ENCODE measurements around the gene CBFA2T3.
"Not testable (repeated sequence)": the region's sequence is repeated elsewhere in the genome, so short reads cannot be mapped to it uniquely, and the experiment has no call there.

CBFA2T3 gene

DNA sequence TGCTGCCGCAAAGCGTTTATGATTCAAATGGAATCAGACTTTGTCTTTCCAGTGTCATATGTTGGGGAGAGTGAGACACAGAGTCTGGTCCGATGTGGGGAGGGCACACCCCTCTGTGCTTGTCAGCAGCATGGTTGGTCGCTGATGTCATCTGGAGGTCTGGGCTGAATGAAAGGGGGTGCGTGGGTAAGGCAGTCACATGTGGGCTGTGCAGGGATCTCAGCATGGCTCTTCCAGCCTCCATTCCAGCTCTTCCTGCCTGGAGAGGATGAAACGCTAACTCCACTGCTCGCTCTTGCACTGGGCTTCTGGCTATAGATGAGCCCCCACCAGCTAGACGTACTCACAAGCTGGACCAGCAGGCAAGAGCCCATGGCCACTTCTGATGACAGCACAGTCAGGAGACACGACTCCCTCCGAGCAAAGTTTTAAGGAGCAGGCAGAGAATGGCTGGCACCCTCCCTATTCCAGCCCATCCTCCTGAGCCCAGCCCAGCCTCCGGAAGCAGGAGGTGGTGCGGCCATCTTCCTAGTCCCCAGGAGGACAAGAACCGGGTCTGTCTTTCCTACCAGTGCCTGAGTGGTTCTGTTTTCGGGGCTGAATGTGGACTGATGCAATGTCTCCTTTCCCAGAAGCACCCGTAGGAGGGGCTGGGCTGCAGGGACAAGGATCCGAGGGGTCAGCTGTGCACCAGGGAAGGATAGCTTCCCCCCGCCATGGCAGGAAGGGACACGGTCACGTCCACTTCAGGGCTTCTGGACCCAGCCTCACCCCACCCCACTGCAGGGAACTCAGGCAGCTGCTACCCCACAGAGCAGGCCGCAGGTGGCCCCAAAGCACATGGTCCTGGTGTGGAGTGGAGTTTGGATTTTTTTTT lies 41.5 kb upstream of the CBFA2T3 start:
- H3K9me3 ChIP-seq (ENCODE audit: low read length): no peaks in the 10 kb centered on the region
- H3K36me3 ChIP-seq (ENCODE audit: insufficient read depth, low read length): no peaks in the 10 kb centered on the region
- H3K27me3 ChIP-seq (ENCODE audit: control insufficient read depth in 1 of 2, insufficient read depth in 2 of 2, low read length in 2 of 2): peaks cover 0 to 32% of the 10 kb centered on the region in 2 donors
- no peak overlapping the region for H3K9ac ChIP-seq (ENCODE audit: low read length)
- H3K4me3 ChIP-seq (ENCODE audit: low read depth in 1 of 2, low read length in 2 of 2): no peak overlapping the region
- no peak overlapping the region for H3K27ac ChIP-seq (ENCODE audit: low read depth, low read length)
- H3K4me1 ChIP-seq (ENCODE audit: insufficient read depth, low read length): no peaks in the 10 kb centered on the region

DNA sequence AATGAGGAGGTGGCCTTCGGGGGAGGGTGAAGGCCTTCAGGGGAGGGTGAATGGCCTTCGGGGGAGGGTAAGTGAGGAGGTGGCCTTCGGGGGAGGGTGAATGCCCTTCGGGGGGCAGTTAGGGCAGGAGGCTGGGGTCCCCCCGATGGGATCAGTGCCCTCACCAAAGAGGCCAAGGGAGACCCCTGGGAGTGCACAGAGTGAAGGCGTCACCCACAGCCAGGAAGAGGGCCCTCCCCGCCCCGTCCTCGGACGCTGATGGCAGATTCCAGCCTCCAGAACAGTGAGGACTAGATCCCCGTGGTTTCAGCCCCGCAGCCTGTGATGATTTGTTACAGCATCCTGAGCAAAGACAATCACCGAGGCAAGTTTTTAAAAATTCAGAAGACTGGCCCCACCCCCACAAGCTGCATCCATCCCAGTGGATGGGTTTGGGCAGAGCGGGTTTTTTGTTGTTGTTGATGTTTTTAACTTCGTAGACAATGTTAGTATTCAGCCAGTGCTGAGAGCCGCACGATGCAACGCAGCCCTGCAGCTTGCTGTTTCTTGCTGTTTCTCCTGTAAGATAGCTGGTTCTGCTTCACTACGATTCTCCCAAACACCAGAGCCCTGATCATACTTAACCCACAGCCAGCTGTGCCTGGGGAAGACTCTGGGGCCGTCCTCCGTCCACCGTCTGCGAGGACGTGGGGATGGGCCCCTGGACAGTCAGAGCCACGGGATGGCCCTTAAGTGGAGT lies 40.7 kb upstream of the CBFA2T3 start:
- no peak overlapping the region for H3K4me3 ChIP-seq (ENCODE audit: low read depth in 1 of 2, low read length in 2 of 2)
- no peaks in the 10 kb centered on the region for H3K9me3 ChIP-seq (ENCODE audit: low read length)
- H3K9ac ChIP-seq (ENCODE audit: low read length): no peak overlapping the region
- H3K4me1 ChIP-seq (ENCODE audit: insufficient read depth, low read length): no peaks in the 10 kb centered on the region
- H3K36me3 ChIP-seq (ENCODE audit: insufficient read depth, low read length): no peaks in the 10 kb centered on the region
- peaks cover 0 to 28% of the 10 kb centered on the region in 2 donors for H3K27me3 ChIP-seq (ENCODE audit: control insufficient read depth in 1 of 2, insufficient read depth in 2 of 2, low read length in 2 of 2)
- no peak overlapping the region for H3K27ac ChIP-seq (ENCODE audit: low read depth, low read length)

DNA sequence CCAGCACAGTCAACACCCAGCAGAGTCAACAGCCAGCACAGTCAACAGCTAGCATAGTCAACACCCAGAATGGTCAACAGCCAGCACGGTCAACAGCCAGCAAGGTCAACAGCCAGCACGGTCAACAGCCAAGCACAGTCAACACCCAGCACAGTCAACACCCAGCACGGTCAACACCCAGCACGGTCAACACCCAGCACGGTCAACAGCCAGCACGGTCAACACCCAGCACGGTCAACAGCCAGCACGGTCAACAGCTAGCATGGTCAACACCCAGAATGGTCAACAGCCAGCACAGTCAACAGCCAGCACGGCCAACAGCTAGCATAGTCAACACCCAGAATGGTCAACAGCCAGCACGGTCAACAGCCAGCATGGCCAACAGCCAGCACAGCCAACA lies 39.6 kb upstream of the CBFA2T3 start:
- not testable (repeated sequence) for H3K9me3 ChIP-seq (ENCODE audit: low read length); H3K36me3 ChIP-seq (ENCODE audit: insufficient read depth, low read length); H3K9ac ChIP-seq (ENCODE audit: low read length); H3K27ac ChIP-seq (ENCODE audit: low read depth, low read length); H3K4me1 ChIP-seq (ENCODE audit: insufficient read depth, low read length); H3K4me3 ChIP-seq (ENCODE audit: low read depth in 1 of 2, low read length in 2 of 2)
- H3K27me3 ChIP-seq (ENCODE audit: control insufficient read depth in 1 of 2, insufficient read depth in 2 of 2, low read length in 2 of 2): peaks cover 0 to 22% of the 10 kb centered on the region in 2 donors

DNA sequence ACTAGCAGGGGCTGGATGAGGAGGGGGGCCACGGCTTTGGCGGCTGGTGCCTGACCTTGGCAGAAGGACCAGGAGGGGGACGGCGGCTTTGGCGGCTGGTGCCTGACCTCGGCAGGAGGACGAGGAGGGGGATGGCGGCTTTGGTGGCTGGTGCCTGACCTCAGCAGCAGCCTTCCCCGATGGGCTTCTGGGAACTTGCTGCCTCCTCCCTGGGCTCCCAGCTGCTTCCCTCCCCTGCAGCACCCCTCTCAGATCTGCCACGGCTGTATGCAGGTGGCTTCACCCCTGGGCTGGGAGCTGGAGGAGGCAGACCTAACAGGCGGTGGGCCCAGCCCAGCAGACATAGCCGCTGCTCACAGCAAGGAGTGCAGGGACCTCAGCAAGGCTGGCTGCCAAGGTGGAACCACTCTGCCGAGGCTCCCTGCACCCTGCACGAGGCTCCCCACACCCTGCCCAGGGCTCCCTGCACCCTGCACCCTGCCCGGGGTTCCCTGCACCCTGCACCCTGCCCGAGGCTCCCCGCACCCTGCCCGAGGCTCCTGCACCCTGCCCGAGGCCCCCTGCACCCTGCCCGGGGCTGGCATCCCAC lies 38.4 kb upstream of the CBFA2T3 start:
- Histone ChIP-seq H3K27ac (ENCODE audit: low read depth, low read length) (no peak overlapping the region), H3K4me3 (ENCODE audit: low read depth in 1 of 2, low read length in 2 of 2) (no peak overlapping the region), H3K27me3 (ENCODE audit: control insufficient read depth in 1 of 2, insufficient read depth in 2 of 2, low read length in 2 of 2) (peaks cover 0 to 21% of the 10 kb centered on the region in 2 donors), H3K36me3 (ENCODE audit: insufficient read depth, low read length) (no peaks in the 10 kb centered on the region), H3K9ac (ENCODE audit: low read length) (no peak overlapping the region), H3K4me1 (ENCODE audit: insufficient read depth, low read length) (no peaks in the 10 kb centered on the region), H3K9me3 (ENCODE audit: low read length) (no peaks in the 10 kb centered on the region)

DNA sequence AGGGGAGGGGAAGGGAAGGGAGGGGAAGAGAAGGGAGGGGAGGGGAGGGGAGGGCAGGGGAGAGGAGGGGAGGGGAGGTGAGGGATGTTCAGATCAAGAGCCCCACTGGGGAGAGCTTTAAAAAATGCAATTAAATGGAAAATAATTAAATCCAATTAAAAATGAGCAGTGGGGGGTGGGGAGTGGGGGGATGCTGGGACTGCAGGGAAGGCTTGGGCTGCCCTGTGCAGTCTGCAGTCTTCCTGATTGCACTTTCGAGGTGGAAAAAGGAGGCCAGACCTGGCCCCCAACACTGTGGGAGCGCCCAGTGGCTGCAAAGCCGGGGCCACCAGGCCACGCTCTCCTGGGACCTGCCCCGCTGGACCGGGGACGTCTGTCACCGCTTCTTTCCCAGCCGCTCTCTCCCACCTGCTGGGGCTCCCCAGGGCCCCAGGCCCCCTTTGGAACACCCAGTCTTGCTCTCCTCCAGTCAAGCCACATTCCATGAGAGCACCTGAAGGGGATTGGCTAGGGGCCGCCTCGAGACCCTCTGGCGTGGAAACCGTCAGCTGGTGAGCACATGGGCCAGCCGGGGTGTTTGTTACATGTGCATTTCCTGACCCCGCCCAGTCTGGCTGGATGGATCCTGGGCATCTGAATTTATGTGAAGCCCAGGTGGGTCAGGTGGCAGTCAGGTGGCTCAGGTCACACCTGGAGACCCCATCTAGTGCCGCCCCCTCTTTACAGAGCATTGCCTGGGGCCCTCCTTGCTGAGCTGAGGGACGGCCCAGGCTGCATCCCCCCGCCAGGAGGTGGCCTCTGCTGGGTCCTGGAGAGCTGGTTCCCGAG lies 37.6 kb upstream of the CBFA2T3 start:
- Histone ChIP-seq H3K27ac (ENCODE audit: low read depth, low read length) (no peak overlapping the region), H3K4me1 (ENCODE audit: insufficient read depth, low read length) (no peaks in the 10 kb centered on the region), H3K27me3 (ENCODE audit: control insufficient read depth in 1 of 2, insufficient read depth in 2 of 2, low read length in 2 of 2) (peaks cover 0 to 25% of the 10 kb centered on the region in 2 donors), H3K4me3 (ENCODE audit: low read depth in 1 of 2, low read length in 2 of 2) (no peak overlapping the region), H3K9ac (ENCODE audit: low read length) (no peak overlapping the region), H3K36me3 (ENCODE audit: insufficient read depth, low read length) (no peaks in the 10 kb centered on the region), H3K9me3 (ENCODE audit: low read length) (no peaks in the 10 kb centered on the region)

DNA sequence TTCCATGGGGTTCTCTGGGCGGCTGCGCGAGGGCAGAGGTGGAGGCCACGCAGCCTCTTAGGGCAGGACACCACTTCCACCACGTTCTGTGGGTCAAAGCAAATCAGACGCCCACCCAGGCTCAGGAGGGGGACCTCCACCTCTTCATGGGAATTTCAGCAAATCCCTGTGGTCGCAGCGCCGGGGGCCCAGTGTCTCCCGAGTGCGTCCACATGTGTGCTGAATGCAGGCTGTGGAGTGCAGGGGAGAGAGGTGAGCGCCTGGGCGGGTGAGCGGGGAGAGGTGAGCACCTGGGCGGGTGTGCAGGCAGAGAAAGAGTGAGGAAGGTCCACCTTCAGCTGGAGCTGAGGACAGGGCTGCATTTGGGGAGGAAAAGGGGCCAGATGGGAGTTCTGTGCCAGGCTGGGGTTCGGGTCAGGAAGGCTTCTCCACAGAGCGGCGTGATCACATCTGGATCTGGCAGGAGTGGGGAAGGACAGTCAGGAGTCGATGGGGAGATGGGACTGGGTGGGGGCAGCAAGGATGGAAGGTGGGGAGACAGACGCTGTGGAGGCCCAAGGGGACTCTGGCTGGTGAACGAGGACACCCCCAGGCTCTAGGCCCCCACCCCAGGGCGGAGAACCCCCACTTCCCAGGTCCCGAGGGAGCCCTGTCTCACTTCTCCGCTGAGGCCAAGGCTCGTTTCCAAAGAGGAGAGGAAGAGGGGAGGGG lies 36.8 kb upstream of the CBFA2T3 start:
- Histone ChIP-seq H3K27me3 (ENCODE audit: control insufficient read depth in 1 of 2, insufficient read depth in 2 of 2, low read length in 2 of 2) (peaks cover 0 to 28% of the 10 kb centered on the region in 2 donors), H3K9ac (ENCODE audit: low read length) (no peak overlapping the region), H3K27ac (ENCODE audit: low read depth, low read length) (no peak overlapping the region), H3K36me3 (ENCODE audit: insufficient read depth, low read length) (no peaks in the 10 kb centered on the region), H3K4me1 (ENCODE audit: insufficient read depth, low read length) (no peaks in the 10 kb centered on the region), H3K4me3 (ENCODE audit: low read depth in 1 of 2, low read length in 2 of 2) (no peak overlapping the region), H3K9me3 (ENCODE audit: low read length) (no peaks in the 10 kb centered on the region)

DNA sequence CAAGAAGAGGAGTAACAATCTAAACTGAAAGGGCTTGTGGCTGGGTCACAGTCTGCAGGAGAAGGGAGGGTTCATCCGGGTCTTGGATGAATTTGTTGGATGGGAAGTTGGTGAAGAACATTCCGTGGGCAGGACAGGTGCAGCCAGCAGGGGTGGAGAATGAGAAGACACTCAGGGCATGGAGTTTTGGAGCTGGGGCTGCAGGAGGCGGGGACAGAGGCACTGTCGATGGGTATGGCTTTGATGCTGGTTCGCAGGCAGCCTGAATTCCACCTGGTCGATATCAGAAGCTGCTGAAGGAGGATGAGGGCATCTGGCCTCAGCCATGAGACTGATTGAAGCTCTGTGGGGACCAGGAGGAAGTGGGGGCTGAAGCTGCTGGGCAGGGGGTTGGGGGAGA lies 36.1 kb upstream of the CBFA2T3 start:
- Histone ChIP-seq H3K36me3 (ENCODE audit: insufficient read depth, low read length) (no peaks in the 10 kb centered on the region), H3K4me1 (ENCODE audit: insufficient read depth, low read length) (no peaks in the 10 kb centered on the region), H3K9ac (ENCODE audit: low read length) (no peak overlapping the region), H3K27me3 (ENCODE audit: control insufficient read depth in 1 of 2, insufficient read depth in 2 of 2, low read length in 2 of 2) (peaks cover 0 to 28% of the 10 kb centered on the region in 2 donors), H3K27ac (ENCODE audit: low read depth, low read length) (no peak overlapping the region), H3K4me3 (ENCODE audit: low read depth in 1 of 2, low read length in 2 of 2) (no peak overlapping the region), H3K9me3 (ENCODE audit: low read length) (no peaks in the 10 kb centered on the region)

DNA sequence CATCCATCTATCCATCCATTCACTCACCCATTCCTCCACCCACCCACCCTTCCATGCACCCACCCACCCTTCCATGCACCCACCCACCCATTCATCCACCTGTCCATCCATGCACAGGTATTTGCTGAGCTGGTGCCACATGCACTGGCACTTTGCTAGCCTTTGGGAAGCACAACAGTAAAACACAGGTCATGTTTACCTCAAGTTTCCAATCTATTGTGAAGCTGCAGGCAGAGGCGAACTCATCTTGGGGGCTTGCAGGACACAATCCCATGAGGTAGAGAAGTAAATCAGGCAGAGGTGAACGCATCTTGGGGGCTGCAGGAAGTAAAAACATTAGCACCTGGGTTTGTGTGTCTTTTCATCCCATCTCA lies 35.6 kb upstream of the CBFA2T3 start:
- Histone ChIP-seq H3K36me3 (ENCODE audit: insufficient read depth, low read length) (no peaks in the 10 kb centered on the region), H3K9ac (ENCODE audit: low read length) (no peak overlapping the region), H3K4me1 (ENCODE audit: insufficient read depth, low read length) (no peaks in the 10 kb centered on the region), H3K27ac (ENCODE audit: low read depth, low read length) (no peak overlapping the region), H3K4me3 (ENCODE audit: low read depth in 1 of 2, low read length in 2 of 2) (no peak overlapping the region), H3K27me3 (ENCODE audit: control insufficient read depth in 1 of 2, insufficient read depth in 2 of 2, low read length in 2 of 2) (peaks cover 0 to 27% of the 10 kb centered on the region in 2 donors), H3K9me3 (ENCODE audit: low read length) (no peaks in the 10 kb centered on the region)

DNA sequence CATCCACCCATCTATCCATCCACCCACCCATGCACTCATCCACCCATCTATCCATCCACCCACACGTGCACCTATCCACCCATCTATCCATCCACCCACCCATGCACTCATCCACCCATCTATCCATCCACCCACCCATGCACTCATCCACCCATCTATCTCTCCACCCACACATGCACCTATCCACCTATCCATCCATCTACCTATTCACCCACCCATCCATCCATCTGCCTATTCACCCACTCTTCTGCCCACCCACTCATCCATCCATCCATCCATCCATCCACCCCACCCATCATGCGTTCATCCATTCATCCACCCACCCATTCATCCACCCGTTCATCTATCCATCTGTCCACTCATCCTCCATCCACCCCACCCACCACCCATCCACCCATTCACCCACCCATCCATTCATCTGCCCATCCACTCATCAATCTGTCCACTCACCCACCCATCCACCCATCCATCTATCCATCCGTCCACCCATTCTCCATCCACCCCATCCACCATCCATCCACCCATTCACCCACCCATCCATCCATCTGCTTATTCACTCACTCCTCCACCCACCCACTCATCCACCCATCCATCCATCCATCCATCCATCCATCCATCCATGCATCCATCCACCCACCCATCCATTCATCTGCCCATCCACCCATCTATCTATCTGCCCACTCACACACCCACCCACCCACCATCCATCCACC lies 35.1 kb upstream of the CBFA2T3 start:
- no peak overlapping the region for H3K27ac ChIP-seq (ENCODE audit: low read depth, low read length)
- H3K9ac ChIP-seq (ENCODE audit: low read length): no peak overlapping the region
- peaks cover 0 to 24% of the 10 kb centered on the region in 2 donors for H3K27me3 ChIP-seq (ENCODE audit: control insufficient read depth in 1 of 2, insufficient read depth in 2 of 2, low read length in 2 of 2)
- H3K9me3 ChIP-seq (ENCODE audit: low read length): no peaks in the 10 kb centered on the region
- no peaks in the 10 kb centered on the region for H3K4me1 ChIP-seq (ENCODE audit: insufficient read depth, low read length)
- H3K36me3 ChIP-seq (ENCODE audit: insufficient read depth, low read length): no peaks in the 10 kb centered on the region
- no peak overlapping the region for H3K4me3 ChIP-seq (ENCODE audit: low read depth in 1 of 2, low read length in 2 of 2)

DNA sequence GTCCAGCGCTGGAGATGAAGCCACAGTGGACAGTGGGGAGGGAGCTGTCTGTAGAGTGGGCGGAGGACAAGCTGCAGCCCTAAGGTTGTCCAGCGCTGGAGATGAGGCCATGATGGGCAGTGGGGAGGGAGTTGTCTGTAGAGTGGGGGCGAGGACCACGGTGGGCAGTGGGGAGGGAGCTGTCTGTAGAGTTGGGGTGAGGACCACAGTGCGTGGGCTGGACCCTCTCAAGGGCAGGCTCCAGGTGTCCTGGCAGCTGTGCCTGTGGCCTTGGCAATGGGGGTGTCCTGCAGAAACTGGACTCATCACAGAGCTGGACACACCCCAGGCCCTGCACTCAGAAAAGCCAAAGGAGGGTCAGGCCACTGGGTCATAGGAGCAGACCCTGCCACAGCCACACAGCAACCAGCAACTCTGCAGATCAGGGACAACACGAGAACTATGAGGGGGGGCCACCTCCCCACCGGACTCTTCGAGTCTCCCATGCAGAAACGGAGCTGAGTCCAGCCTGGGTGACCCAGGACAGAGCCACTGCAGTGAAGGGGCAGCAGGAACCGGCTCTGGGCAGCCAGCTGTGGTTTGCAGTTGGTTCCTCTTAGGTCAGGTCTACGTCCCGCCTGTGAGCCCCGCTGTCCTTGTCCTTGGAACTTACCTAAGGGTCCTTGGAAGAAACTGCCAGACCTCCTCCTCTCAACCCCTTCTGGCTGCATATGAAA lies 33.4 kb upstream of the CBFA2T3 start:
- Histone ChIP-seq H3K4me1 (ENCODE audit: insufficient read depth, low read length) (no peaks in the 10 kb centered on the region), H3K9ac (ENCODE audit: low read length) (no peak overlapping the region), H3K27ac (ENCODE audit: low read depth, low read length) (no peak overlapping the region), H3K36me3 (ENCODE audit: insufficient read depth, low read length) (no peaks in the 10 kb centered on the region), H3K9me3 (ENCODE audit: low read length) (no peaks in the 10 kb centered on the region), H3K4me3 (ENCODE audit: low read depth in 1 of 2, low read length in 2 of 2) (no peak overlapping the region), H3K27me3 (ENCODE audit: control insufficient read depth in 1 of 2, insufficient read depth in 2 of 2, low read length in 2 of 2) (peaks cover 0 to 30% of the 10 kb centered on the region in 2 donors)
